Breast epithelium (tissue), 3 donors: ENCODE data around the gene FLVCR2.

Experiments
- CTCF ChIP-seq, 3 donors: fragments of 450-650 bp; IDR thresholded peaks; one replicate each; pipeline ENCODE4 v1.5.1; 2016 to 2017; ENCODE audit warnings: antibody characterized with exemption in 3 of 3, mild to moderate bottlenecking in 3 of 3, moderate library complexity in 3 of 3
- POLR2AphosphoS5 ChIP-seq, 3 donors: sonication (generic); formaldehyde crosslinking; IDR thresholded peaks; one replicate each; pipeline ENCODE4 v1.6.1; 2017; ENCODE audit warnings: antibody characterized with exemption in 3 of 3

GRCh38 chr14:75653563-75653962 is 75.1 kb downstream of the FLVCR2 start:
- no peak for TF ChIP-seq CTCF (IDR thresholded peaks at IDR 0.05)
- no peak for TF ChIP-seq POLR2AphosphoS5 (IDR thresholded peaks at IDR 0.05)
